ENCODE measurements around the gene SLC22A16. TPM values are rescaled to one million over a fixed set of nuclear protein-coding genes. Genes with fewer than 3 reads are reported as not detected.

Gene SLC22A16
- total RNA-seq, 1 donor from 2014 or later: not detected

GRCh38 chr6:110472739-110473138, 3.7 kb downstream of the SLC22A16 start:
- DNase-seq: no peak
- H3K36me3 Mint-ChIP-seq (ENCODE audit: unreplicated experiment): no peaks in the 10 kb centered on the region
- TF ChIP-seq CTCF (IDR thresholded peaks at IDR 0.05; ENCODE audit: partially characterized antibody, unreplicated experiment): no peak
- H3K4me3 Mint-ChIP-seq (ENCODE audit: unreplicated experiment): no peak overlapping the region
- H3K9me3 Mint-ChIP-seq (ENCODE audit: unreplicated experiment): peaks cover 3% of the 10 kb centered on the region
- peaks cover 6% of the 10 kb centered on the region for H3K27me3 Mint-ChIP-seq (ENCODE audit: unreplicated experiment)
- no peak overlapping the region for H3K27ac Mint-ChIP-seq (ENCODE audit: unreplicated experiment)
- H3K4me1 Mint-ChIP-seq (ENCODE audit: low read depth, unreplicated experiment): no peaks in the 10 kb centered on the region

- no peak for TF ChIP-seq CTCF (IDR thresholded peaks at IDR 0.05; ENCODE audit: partially characterized antibody, unreplicated experiment)
- Mint-ChIP-seq H3K4me1 (ENCODE audit: low read depth, unreplicated experiment) (no peaks in the 10 kb centered on the region), H3K27me3 (ENCODE audit: unreplicated experiment) (peaks cover 4% of the 10 kb centered on the region), H3K36me3 (ENCODE audit: unreplicated experiment) (no peaks in the 10 kb centered on the region), H3K27ac (ENCODE audit: unreplicated experiment) (no peak overlapping the region), H3K4me3 (ENCODE audit: unreplicated experiment) (no peak overlapping the region), H3K9me3 (ENCODE audit: unreplicated experiment) (peaks cover 3% of the 10 kb centered on the region)
- no peak for DNase-seq
Measured at GRCh38 chr6:110471726-110472365, 4.6 kb downstream of the SLC22A16 start.

GRCh38 chr6:110468731-110469130, 7.7 kb downstream of the SLC22A16 start:
- H3K9me3 Mint-ChIP-seq (ENCODE audit: unreplicated experiment): no peaks in the 10 kb centered on the region
- DNase-seq: no peak
- no peak for TF ChIP-seq CTCF (IDR thresholded peaks at IDR 0.05; ENCODE audit: partially characterized antibody, unreplicated experiment)
- peaks cover 6% of the 10 kb centered on the region for H3K36me3 Mint-ChIP-seq (ENCODE audit: unreplicated experiment)
- no peak overlapping the region for H3K27ac Mint-ChIP-seq (ENCODE audit: unreplicated experiment)
- H3K4me3 Mint-ChIP-seq (ENCODE audit: unreplicated experiment): no peak overlapping the region
- H3K4me1 Mint-ChIP-seq (ENCODE audit: low read depth, unreplicated experiment): no peaks in the 10 kb centered on the region
- H3K27me3 Mint-ChIP-seq (ENCODE audit: unreplicated experiment): peaks cover 3% of the 10 kb centered on the region

- no peak for TF ChIP-seq CTCF (IDR thresholded peaks at IDR 0.05; ENCODE audit: partially characterized antibody, unreplicated experiment)
- Mint-ChIP-seq H3K4me3 (ENCODE audit: unreplicated experiment) (no peak overlapping the region), H3K4me1 (ENCODE audit: low read depth, unreplicated experiment) (no peaks in the 10 kb centered on the region), H3K36me3 (ENCODE audit: unreplicated experiment) (peaks cover 6% of the 10 kb centered on the region), H3K9me3 (ENCODE audit: unreplicated experiment) (peaks cover 2% of the 10 kb centered on the region), H3K27me3 (ENCODE audit: unreplicated experiment) (peaks cover 1% of the 10 kb centered on the region), H3K27ac (ENCODE audit: unreplicated experiment) (no peak overlapping the region)
- DNase-seq: no peak
Measured at GRCh38 chr6:110467566-110468140, 8.8 kb downstream of the SLC22A16 start.

- Mint-ChIP-seq H3K36me3 (ENCODE audit: unreplicated experiment) (peaks cover 17% of the 10 kb centered on the region), H3K27ac (ENCODE audit: unreplicated experiment) (no peak overlapping the region), H3K27me3 (ENCODE audit: unreplicated experiment) (peaks cover 2% of the 10 kb centered on the region), H3K4me3 (ENCODE audit: unreplicated experiment) (no peak overlapping the region), H3K4me1 (ENCODE audit: low read depth, unreplicated experiment) (no peaks in the 10 kb centered on the region), H3K9me3 (ENCODE audit: unreplicated experiment) (peaks cover 7% of the 10 kb centered on the region)
- DNase-seq: no peak
- no peak for TF ChIP-seq CTCF (IDR thresholded peaks at IDR 0.05; ENCODE audit: partially characterized antibody, unreplicated experiment)
Measured at GRCh38 chr6:110462884-110463481, 13.4 kb downstream of the SLC22A16 start.

All from glutamatergic neuron (in vitro differentiated cells).